Right lung (tissue), 5 donors: ENCODE results near the gene EP400. TPM values are rescaled to one million over a fixed set of nuclear protein-coding genes. Genes with fewer than 3 reads are reported as not detected.
"Not testable (repeated sequence)": the region's sequence is repeated elsewhere in the genome, so short reads cannot be mapped to it uniquely, and the experiment has no call there.

Experiments used
- DNase-seq, 2 donors: peaks; one replicate each; pipeline ENCODE4 v3.0.0-alpha.2; 2013
- polyA plus RNA-seq, 5 donors: library from polyadenylated mRNA; unstranded; fragments of 120-200 nt; gene quantifications; one replicate each; pipeline versions ENCODE4 v1.2.1 to v1.2.3, GENCODE V29; 2013; ENCODE audit warnings: inconsistent platforms in 1 of 5, low replicate concordance in 1 of 5; ENCODE audit not compliant: insufficient read length in 5 of 5, insufficient read depth in 1 of 5

The EP400 gene
- polyA plus RNA-seq, 5 donors, result 34.5 to 41.0 (median 38.9) TPM

GRCh38 chr12:131948713-131949430 lies 870 bp upstream of the EP400 start:
- not testable (repeated sequence) for DNase-seq

DNA sequence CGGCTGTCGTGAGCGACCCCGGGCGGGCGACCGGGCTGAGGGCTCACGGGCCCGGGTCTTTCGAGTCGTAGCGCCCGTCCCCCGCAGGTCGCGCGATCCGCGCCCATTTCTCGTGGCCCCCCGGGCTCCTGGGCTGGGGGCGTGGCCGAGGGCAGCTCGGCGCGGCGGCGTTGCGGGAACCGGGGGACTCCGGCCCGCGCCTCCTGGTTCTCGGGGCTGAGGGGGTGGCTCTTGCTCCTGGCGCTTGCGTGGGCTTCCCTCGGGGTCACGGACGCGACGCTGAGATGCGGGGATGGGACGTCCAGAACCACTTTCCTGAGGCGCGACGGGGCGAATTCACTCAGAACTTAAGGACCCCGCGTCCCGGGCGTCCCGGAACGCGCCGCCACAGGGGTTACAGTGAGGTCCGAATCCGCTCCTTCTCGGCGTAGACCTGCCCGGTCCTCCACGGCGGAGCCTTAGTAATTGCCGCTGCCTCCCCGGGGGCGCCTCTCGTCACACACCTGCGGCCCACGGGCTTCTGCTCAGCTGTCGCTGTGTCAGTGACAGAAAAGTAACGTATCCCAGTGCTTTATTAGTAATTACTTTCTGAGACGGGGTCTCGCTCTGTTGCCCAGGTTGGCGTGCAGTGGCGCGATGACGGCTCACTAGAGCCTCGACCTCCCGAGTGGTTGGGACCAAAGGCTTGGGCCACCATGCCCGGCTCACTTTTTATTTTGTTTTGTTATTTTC lies 606 bp downstream of the EP400 start:
- DNase-seq, result peak; percentile 10 to 16

GRCh38 chr12:131953810-131954209 lies 4.1 kb downstream of the EP400 start:
- not testable (repeated sequence) for DNase-seq

- not testable (repeated sequence) for DNase-seq
Observed at GRCh38 chr12:131954460-131954859, 4.7 kb downstream of the EP400 start.

- DNase-seq, result no peak
Observed at GRCh38 chr12:131959116-131959515, 9.4 kb downstream of the EP400 start.

- no peak for DNase-seq
Observed at GRCh38 chr12:131959641-131960589, 10.2 kb downstream of the EP400 start.

GRCh38 chr12:131960590-131961325 lies 11.0 kb downstream of the EP400 start:
- not testable (repeated sequence) for DNase-seq

GRCh38 chr12:131961328-131961727 lies 11.6 kb downstream of the EP400 start:
- not testable (repeated sequence) for DNase-seq

GRCh38 chr12:131962069-131962468 lies 12.3 kb downstream of the EP400 start:
- DNase-seq, result no peak

GRCh38 chr12:131963381-131963780 lies 13.6 kb downstream of the EP400 start:
- DNase-seq, result no peak

DNA sequence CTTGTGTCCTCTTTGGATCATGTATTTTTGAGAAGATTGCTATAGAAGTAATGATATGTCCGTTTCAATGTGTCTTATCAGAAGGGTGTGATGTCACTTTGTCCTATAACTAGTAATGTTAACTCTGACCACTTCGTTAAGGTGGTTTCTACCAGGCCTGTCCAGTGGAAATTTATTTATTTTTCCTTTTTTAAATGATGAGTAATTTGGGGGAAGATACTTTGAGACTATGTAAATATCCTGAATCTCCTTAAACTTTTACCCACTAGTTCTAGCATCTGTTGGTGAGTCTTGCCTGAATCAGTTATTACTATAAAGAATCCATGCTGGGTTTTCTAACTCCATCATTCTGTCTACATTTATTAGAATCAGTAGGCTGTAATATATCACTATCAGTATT lies 15.3 kb downstream of the EP400 start:
- no peak for DNase-seq

GRCh38 chr12:131971226-131971625 lies 21.5 kb downstream of the EP400 start:
- DNase-seq, result no peak

GRCh38 chr12:131975228-131975627 lies 25.5 kb downstream of the EP400 start:
- no peak for DNase-seq

GRCh38 chr12:131979606-131980005 lies 29.9 kb downstream of the EP400 start:
- no peak for DNase-seq

DNA sequence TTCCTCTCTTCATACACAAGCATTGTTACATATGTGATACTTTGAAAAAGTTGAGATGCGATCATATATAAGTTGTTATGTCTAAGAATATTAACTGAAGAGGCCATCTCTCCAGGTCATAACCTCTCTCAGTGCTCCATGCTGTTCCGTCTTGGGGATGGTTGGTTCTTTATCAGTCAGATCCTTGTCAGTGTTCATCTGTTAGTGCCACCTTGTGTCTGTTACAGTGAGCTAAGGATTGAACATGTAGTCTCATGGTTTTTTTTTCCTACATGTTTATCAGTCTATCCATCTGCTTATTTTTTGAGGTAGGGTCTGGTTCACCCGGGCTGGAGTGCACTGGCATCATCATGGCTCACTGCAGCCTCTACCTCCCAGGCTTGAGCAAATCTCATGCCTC lies 30.5 kb downstream of the EP400 start:
- no peak for DNase-seq

- DNase-seq, result no peak
Observed at GRCh38 chr12:131981388-131981787, 31.6 kb downstream of the EP400 start.

DNA sequence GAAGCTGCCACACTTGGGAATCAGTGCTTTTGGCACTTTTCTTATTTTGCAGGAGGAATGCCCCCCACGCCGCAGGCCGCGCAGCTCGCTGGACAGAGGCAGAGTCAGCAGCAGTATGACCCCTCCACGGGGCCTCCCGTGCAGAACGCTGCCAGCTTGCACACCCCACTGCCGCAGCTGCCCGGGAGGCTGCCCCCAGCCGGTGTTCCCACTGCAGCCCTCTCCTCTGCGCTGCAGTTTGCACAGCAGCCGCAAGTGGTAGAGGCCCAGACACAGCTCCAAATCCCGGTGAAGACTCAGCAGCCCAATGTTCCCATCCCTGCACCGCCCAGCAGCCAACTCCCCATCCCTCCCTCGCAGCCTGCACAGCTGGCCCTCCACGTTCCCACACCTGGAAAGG lies 32.3 kb downstream of the EP400 start:
- no peak for DNase-seq

DNA sequence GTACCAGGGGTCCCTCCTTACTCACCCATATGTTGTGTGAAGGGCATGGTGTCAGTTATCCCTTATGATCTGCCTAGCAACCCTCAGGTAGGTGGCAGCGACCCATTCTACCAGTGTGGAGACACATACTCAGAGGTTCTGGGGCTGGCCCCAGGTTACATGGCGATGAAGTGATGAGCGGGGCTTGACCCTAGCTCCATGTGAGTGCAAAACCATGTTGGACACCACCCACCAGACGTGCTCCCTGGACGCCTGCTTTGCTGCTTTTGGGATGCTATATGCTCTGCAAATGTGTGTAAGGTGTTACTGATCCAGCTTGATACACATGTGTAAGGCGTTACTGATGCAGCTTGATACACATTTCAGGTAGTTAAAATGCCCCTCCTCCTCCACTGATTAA lies 33.3 kb downstream of the EP400 start:
- DNase-seq, result no peak

DNA sequence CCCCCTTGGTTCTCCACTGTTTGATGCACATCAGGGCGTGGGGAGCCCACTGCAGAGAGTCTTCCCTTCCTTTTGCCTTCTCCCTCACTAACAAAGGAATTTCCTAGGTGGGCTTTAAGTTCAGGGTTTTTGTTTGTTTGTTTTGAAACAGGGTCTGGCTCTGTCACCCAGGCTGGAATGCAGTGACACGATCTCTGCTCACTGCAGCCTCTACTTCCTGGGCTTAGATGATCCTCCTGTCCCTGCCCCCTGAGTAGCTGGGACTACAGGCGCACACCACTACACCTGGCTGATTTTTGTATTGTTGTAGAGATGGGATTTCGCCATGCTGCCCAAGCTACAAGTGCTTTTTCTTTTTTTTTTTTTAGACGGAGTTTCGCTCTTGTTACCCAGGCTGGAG lies 33.8 kb downstream of the EP400 start:
- no peak for DNase-seq

- DNase-seq, result no peak
Observed at GRCh38 chr12:131984334-131984733, 34.6 kb downstream of the EP400 start.

GRCh38 chr12:131985510-131985875 lies 35.8 kb downstream of the EP400 start:
- not testable (repeated sequence) for DNase-seq

GRCh38 chr12:131986361-131986760 lies 36.6 kb downstream of the EP400 start:
- DNase-seq, result no peak
